GM13977 (cell line): ENCODE results near the gene MGAT3.

Experiments used
- DNase-seq: peaks from one replicate; pipeline ENCODE4 v3.0.0; 2012; ENCODE audit warnings: low spot score
- in situ Hi-C: fragments of 300-500 bp; cut with MboI; formaldehyde crosslinking; loops from one replicate; pipeline ENCODE4 v1.12.0; 2022; ENCODE audit warnings: low sequenced_read_pairs, low pct_unique_long_range_greater_than_20kb, mixed read lengths, inconsistent platforms; ENCODE audit not compliant: unreplicated experiment
- TF ChIP-seq, protein P1 (sequence below): IDR thresholded peaks from 2 replicates; pipeline ENCODE4 v1.5.1; 2012; ENCODE audit warnings: mild to moderate bottlenecking, control low read depth; ENCODE audit not compliant: insufficient read depth; ENCODE audit errors: extremely low read depth, missing control alignments

Gene MGAT3

DNA sequence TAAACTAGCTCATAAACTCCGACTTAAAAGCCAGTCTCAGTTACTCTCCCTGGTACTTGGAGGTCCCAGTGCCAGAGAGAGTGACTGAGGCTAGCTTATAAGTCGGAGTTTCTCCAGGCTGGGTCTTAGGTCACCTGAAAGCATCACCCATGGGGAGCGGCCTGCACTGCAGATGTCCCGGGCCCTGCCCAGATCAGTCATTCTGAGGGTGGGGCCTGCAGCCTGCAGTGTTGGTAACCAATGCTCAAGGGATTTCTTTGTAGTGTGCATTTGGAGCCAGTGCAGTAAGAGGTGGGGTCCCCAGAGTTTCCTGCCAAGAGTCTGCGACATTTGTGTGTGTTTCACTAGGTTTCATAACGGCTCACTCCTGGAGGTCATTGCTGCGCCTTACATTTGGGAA lies 42.4 kb upstream of the MGAT3 start:
- TF ChIP-seq, protein P1, sequence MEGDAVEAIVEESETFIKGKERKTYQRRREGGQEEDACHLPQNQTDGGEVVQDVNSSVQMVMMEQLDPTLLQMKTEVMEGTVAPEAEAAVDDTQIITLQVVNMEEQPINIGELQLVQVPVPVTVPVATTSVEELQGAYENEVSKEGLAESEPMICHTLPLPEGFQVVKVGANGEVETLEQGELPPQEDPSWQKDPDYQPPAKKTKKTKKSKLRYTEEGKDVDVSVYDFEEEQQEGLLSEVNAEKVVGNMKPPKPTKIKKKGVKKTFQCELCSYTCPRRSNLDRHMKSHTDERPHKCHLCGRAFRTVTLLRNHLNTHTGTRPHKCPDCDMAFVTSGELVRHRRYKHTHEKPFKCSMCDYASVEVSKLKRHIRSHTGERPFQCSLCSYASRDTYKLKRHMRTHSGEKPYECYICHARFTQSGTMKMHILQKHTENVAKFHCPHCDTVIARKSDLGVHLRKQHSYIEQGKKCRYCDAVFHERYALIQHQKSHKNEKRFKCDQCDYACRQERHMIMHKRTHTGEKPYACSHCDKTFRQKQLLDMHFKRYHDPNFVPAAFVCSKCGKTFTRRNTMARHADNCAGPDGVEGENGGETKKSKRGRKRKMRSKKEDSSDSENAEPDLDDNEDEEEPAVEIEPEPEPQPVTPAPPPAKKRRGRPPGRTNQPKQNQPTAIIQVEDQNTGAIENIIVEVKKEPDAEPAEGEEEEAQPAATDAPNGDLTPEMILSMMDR: no peak
- DNase-seq: no peak
- in situ Hi-C loops: no loop called here

DNA sequence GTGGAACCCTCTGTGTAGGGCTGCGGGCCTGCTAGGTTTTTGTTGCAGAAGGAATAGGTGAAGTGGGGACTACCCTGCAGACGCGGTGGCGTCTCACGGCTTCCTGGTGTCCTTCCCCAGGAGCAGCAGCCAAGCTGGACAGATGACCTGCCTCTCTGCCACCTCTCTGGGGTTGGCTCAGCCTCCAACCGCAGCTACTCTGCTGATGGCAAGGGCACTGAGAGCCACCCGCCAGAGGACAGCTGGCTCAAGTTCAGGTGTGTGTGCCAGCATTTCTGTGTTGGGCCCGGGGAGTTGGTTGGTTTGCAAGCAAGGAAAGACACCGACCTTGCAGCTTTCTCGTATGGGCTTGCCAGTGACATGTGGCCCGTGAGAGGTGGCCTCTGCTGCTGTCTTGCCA lies 41.9 kb upstream of the MGAT3 start:
- DNase-seq: no peak
- in situ Hi-C loops: no loop called here
- TF ChIP-seq, protein P1: no peak

DNA sequence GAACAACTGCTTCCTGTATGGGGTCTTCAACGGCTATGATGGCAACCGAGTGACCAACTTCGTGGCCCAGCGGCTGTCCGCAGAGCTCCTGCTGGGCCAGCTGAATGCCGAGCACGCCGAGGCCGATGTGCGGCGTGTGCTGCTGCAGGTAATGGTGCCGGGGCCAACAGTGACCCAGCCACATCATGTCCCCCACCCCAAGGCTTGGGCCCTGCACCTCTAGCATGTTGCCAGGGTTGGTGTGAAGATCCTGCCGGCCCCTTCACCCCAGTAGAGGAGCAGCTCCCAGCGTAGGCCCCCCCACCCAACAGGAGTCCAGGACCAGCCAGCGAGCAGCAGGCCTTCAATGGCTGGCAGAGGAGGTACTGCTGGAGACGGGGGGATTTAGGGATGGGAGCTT lies 41.3 kb upstream of the MGAT3 start:
- in situ Hi-C loops: no loop called here
- no peak for DNase-seq
- TF ChIP-seq, protein P1: no peak

DNA sequence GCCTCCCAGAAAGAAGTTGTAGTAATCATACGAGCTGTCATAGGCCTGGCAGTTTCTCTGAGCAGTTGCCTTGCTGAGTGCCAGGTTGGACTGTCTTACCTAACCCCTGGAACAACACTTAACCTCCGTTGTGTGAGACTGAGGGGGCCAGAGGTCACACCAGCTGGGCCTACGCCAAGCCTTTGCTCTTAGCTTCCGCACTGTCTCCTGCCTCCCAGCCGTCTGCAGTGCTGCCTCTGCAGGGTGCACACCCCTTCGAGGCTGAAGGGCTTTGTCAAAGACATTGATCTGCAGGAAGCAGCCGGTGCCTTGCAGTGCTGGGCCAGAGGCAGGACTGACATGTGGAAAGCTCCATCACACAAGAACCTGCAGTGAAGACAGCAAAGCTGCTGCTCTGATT lies 40.5 kb upstream of the MGAT3 start:
- TF ChIP-seq, protein P1: no peak
- in situ Hi-C loops: no loop called here
- DNase-seq: no peak

DNA sequence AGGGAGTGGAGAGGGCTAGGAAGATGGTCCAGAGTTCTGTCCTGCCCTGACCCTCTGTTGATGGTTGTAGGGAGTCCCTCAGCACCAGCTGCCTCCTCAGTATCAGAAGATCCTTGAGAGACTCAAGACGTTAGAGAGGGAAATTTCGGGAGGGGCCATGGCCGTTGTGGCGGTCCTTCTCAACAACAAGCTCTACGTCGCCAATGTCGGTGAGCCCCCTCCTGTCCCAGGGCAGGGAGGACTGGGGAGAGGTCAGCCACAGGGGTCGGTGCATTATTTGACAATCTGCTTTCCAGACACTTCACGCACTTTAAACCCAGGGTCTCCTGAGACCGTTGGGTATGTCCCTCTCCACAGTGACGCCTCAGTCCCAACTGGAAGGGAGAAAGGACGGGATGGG lies 39.2 kb upstream of the MGAT3 start:
- DNase-seq: no peak
- in situ Hi-C loops: no loop called here
- TF ChIP-seq, protein P1: no peak

DNA sequence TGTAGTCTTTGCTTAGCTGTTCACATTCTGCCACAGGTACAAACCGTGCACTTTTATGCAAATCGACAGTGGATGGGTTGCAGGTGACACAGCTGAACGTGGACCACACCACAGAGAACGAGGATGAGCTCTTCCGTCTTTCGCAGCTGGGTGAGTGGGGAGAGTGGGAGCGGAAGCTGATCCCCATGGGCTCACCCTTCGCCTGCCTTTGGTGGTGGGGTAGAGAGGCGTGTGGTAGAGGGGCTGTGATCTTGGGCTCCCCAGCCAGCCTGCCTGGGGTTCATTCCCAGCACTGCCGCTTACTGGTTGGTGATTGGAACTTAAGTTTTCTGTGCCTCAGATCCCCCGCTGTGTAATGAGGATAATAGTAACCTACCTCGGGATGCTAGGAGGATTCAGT lies 38.1 kb upstream of the MGAT3 start:
- in situ Hi-C loops: no loop called here
- TF ChIP-seq, protein P1: no peak
- no peak for DNase-seq

DNA sequence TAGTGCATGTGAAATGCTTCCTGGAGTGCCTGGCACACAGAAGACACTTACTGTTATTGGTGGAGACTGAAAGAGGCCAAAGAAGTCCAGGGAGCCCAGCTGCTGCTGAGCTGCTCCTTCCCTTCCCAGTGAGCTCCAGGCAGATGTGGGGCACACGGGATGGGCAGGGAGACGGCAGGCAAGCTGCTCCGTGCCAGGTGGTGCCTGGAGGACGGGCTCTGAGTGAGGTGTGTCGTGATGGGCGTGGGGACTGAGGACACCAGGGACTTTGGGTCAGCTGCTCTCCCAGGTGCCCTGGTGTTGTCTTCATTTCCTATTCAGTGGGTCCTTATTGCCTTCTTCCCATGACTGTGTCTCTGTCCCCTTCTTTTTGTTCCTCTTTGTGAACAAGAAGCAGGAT lies 37.7 kb upstream of the MGAT3 start:
- TF ChIP-seq, protein P1: no peak
- in situ Hi-C loops: no loop called here
- DNase-seq: no peak
